Sigmoid colon (tissue), 4 donors: ENCODE results near the gene NUB1.

ENCODE experiments used
- CTCF ChIP-seq, 4 experiments: fragments of 450-650 bp in 3 of 4; fragments of 200-600 bp in 1 of 4; IDR thresholded peaks; one replicate each; pipeline ENCODE4 v1.5.1; 2016 to 2019; ENCODE audit warnings: antibody characterized with exemption in 4 of 4, mild to moderate bottlenecking in 3 of 4, moderate library complexity in 2 of 4
- POLR2AphosphoS5 ChIP-seq, 4 donors: sonication (generic); formaldehyde crosslinking; IDR thresholded peaks; one replicate each; pipeline ENCODE4 v1.6.1; 2017; ENCODE audit warnings: antibody characterized with exemption in 4 of 4

DNA sequence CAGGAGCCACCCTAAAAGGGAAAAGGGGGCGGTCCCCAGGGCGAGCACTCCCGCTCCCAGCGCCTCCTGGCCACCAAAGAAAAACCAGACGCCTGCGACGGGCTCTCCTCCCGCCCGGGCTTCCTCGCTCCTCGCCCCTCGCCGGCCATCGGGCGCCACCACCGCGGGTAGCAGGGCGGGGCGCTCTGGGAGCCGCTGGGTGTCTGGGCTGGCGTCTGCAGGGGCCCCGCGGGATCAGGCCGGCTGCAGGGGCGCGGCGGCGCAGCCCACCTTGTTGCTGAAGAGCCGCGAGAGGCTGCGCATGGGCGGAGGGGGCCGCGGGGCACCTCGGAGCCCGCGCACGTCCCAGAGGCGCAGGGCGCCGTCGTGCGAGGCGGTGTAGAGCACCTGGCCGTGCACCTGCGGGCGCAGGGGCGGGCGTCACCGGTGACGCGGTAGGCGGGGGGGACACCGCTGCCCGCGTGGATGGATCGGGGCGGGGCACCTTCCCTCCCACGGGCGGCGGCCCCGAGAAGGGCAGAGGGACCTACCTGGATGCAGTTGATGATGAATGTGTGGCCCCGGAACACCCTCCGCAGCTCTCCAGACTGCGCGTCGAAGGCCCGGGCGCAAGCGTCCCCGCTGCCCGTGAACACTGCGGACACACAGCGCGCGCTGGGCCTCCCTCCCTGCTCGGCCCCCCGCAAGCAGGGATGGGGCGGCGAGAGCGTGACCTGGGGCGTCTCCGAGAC is 39.9 kb downstream of the NUB1 start:
- TF ChIP-seq CTCF (IDR thresholded peaks at IDR 0.05) (no peak), POLR2AphosphoS5 (IDR thresholded peaks at IDR 0.05) (no peak)
